Hepatocyte (in vitro differentiated cells): ENCODE data around the gene SRP14. TPM values are rescaled to one million over a fixed set of nuclear protein-coding genes. Genes with fewer than 3 reads are reported as not detected.

Experiments
- DNase-seq: peaks from one replicate; pipeline ENCODE4 v3.0.0-alpha.2; 2016; ENCODE audit warnings: low spot score
- H2AFZ ChIP-seq: fragments of 200-600 bp; sonication (generic); 2 replicates; pipeline ENCODE4 v1.6.0; 2016; ENCODE audit warnings: antibody characterized with exemption, mild to moderate bottlenecking
- H3K27ac ChIP-seq: fragments of 200-600 bp; sonication (generic); 2 replicates; pipeline ENCODE4 v1.5.1; 2016; ENCODE audit warnings: mild to moderate bottlenecking
- H3K27me3 ChIP-seq: fragments of 200-600 bp; sonication (generic); 2 replicates; pipeline ENCODE4 v1.6.1; 2016
- H3K36me3 ChIP-seq: fragments of 200-600 bp; sonication (generic); replicated peaks from 2 replicates; pipeline ENCODE4 v1.5.1; 2016; ENCODE audit warnings: low read depth; ENCODE audit not compliant: insufficient read depth
- H3K4me1 ChIP-seq: fragments of 200-600 bp; sonication (generic); 2 replicates; pipeline ENCODE4 v1.5.1; 2016; ENCODE audit warnings: mild to moderate bottlenecking, moderate library complexity; ENCODE audit not compliant: insufficient read depth
- H3K4me2 ChIP-seq: fragments of 200-600 bp; sonication (generic); 2 replicates; pipeline ENCODE4 v1.6.0; 2016
- H3K4me3 ChIP-seq: fragments of 200-600 bp; sonication (generic); 2 replicates; pipeline ENCODE4 v1.5.1; 2016; ENCODE audit warnings: mild to moderate bottlenecking
- H3K79me2 ChIP-seq: fragments of 200-600 bp; sonication (generic); 2 replicates; pipeline ENCODE4 v1.6.0; 2017; ENCODE audit warnings: mild to moderate bottlenecking
- H3K9me2 ChIP-seq: fragments of 200-600 bp; sonication (generic); replicated peaks from 2 replicates; pipeline ENCODE4 v1.6.0; 2017; ENCODE audit warnings: mild to moderate bottlenecking; ENCODE audit not compliant: insufficient read depth
- H3K9me3 ChIP-seq: fragments of 200-600 bp; sonication (generic); 2 replicates; pipeline ENCODE4 v1.5.1; 2016; ENCODE audit warnings: low read depth, mild to moderate bottlenecking
- H4K20me1 ChIP-seq: fragments of 200-600 bp; sonication (generic); 2 replicates; pipeline ENCODE4 v1.6.0; 2016; ENCODE audit warnings: mild to moderate bottlenecking; ENCODE audit not compliant: insufficient read depth, poor library complexity, severe bottlenecking
- CTCF ChIP-seq: fragments of 200-600 bp; sonication (generic); IDR thresholded peaks from 2 replicates; pipeline ENCODE4 v1.5.1; 2016; ENCODE audit warnings: antibody characterized with exemption, mild to moderate bottlenecking; ENCODE audit not compliant: poor library complexity
- EZH2 ChIP-seq: fragments of 200-600 bp; sonication (generic); IDR thresholded peaks from 2 replicates; pipeline ENCODE4 v1.6.1; 2016; ENCODE audit warnings: antibody characterized with exemption, mild to moderate bottlenecking, borderline replicate concordance
- EZH2phosphoT487 ChIP-seq: fragments of 200-600 bp; sonication (generic); IDR thresholded peaks from one replicate; pipeline ENCODE4 v1.6.1; 2018; ENCODE audit warnings: antibody characterized with exemption, mild to moderate bottlenecking, low read depth, moderate library complexity; ENCODE audit not compliant: unreplicated experiment, severe bottlenecking
- WGBS: methylation state at CpG from one replicate; pipeline ENCODE4 v1.1.6; 2016; ENCODE audit warnings: low lambda C conversion rate; ENCODE audit errors: missing lambda C conversion rate; 5-methylcytosine and 5-hydroxymethylcytosine counted together
- polyA plus RNA-seq: library from polyadenylated mRNA; unstranded; fragments of >200 nt; fragmentation: Nextera tagmentation; extraction: Ambion mirVana; gene quantifications from 2 replicates; pipeline ENCODE4 v1.2.1, GENCODE V29; 2016
- total RNA-seq: library from RNA; depleted of rRNA; stranded (reverse); fragments of >200 nt; gene quantifications from 2 replicates; pipeline ENCODE4 v1.2.3, GENCODE V29; 2014

Gene SRP14
- total and polyA plus RNA-seq, 2 experiments from 2014 or later, result 219 to 827 TPM

- TF ChIP-seq CTCF, result no peak
- TF ChIP-seq EZH2phosphoT487, result no peak
- no peak for TF ChIP-seq EZH2
- H3K9me3 ChIP-seq, result no peaks in the 10 kb centered on the region
- no peaks in the 10 kb centered on the region for H3K9me2 ChIP-seq
- WGBS, result 84% methylated on average over 3 of the region's 3 CpGs
- no peaks in the 10 kb centered on the region for H3K27me3 ChIP-seq
- DNase-seq, result no peak
- no peak overlapping the region for H3K4me3 ChIP-seq
- H3K79me2 ChIP-seq, result no peaks in the 10 kb centered on the region
- peaks cover 8% of the 10 kb centered on the region for H3K4me1 ChIP-seq
- H2AFZ ChIP-seq, result no peak overlapping the region
- no peak overlapping the region for H3K4me2 ChIP-seq
- no peaks in the 10 kb centered on the region for H3K36me3 ChIP-seq
- no peak overlapping the region for H3K27ac ChIP-seq
- H4K20me1 ChIP-seq, result no peaks in the 10 kb centered on the region
These were observed 33.0 kb downstream of the SRP14 start for GRCh38 chr15:40006003-40006402.

- 78% methylated on average over 7 of the region's 7 CpGs for WGBS
- Histone ChIP-seq H3K79me2 (no peaks in the 10 kb centered on the region), H3K9me2 (no peaks in the 10 kb centered on the region), H3K27ac (peak overlapping the region; percentile 78), H3K9me3 (no peaks in the 10 kb centered on the region), H3K27me3 (no peaks in the 10 kb centered on the region), H2AFZ (no peak overlapping the region), H3K4me1 (peaks cover 8% of the 10 kb centered on the region), H3K36me3 (no peaks in the 10 kb centered on the region), H4K20me1 (no peaks in the 10 kb centered on the region), H3K4me3 (no peak overlapping the region), H3K4me2 (no peak overlapping the region)
- no peak for DNase-seq
- TF ChIP-seq EZH2phosphoT487 (no peak), EZH2 (no peak), CTCF (no peak)
These were observed 35.7 kb downstream of the SRP14 start for GRCh38 chr15:40003116-40003916.

- H3K27me3 ChIP-seq, result no peaks in the 10 kb centered on the region
- no peaks in the 10 kb centered on the region for H4K20me1 ChIP-seq
- peaks cover 8% of the 10 kb centered on the region for H3K4me1 ChIP-seq
- peak; percentile 77 for DNase-seq
- no peak overlapping the region for H3K4me3 ChIP-seq
- H3K9me3 ChIP-seq, result no peaks in the 10 kb centered on the region
- H3K27ac ChIP-seq, result peak overlapping the region; percentile 78
- WGBS, result 66% methylated on average over 2 of the region's 2 CpGs
- H3K79me2 ChIP-seq, result no peaks in the 10 kb centered on the region
- no peak overlapping the region for H2AFZ ChIP-seq
- no peaks in the 10 kb centered on the region for H3K9me2 ChIP-seq
- TF ChIP-seq EZH2, result no peak
- TF ChIP-seq EZH2phosphoT487, result no peak
- TF ChIP-seq CTCF, result no peak
- no peak overlapping the region for H3K4me2 ChIP-seq
- no peaks in the 10 kb centered on the region for H3K36me3 ChIP-seq
These were observed 36.7 kb downstream of the SRP14 start for GRCh38 chr15:40002295-40002694.
